Posterior vena cava (tissue), 2 donors: ENCODE data around the gene SLFN12L. TPM values are rescaled to one million over a fixed set of nuclear protein-coding genes. Genes with fewer than 3 reads are reported as not detected.
"Not testable (repeated sequence)": the region's sequence is repeated elsewhere in the genome, so short reads cannot be mapped to it uniquely, and the experiment has no call there.

Experiments used
- DNase-seq: peaks from one replicate; pipeline ENCODE4 v3.0.0-alpha.2; 2020; ENCODE audit warnings: low spot score
- intact Hi-C, 2 donors: fragments of 100-400 bp; cut with DNase I; formaldehyde crosslinking; loops; one replicate each; pipeline versions ENCODE4 v1.14.1 to v1.14.2; 2022 to 2023
- total RNA-seq, 2 donors: library from RNA; stranded (reverse); fragmentation: NEBNext Ultra II Directional; extraction: Animal tissue kit (Norgen Biotek cat#: 25700); gene quantifications; one replicate each; pipeline ENCODE4 v1.2.1, GENCODE V29; 2021
- donor health status: DM: yes; HTN: yes; CAD: no.
- donor health status: DM: yes; HTN: yes; CAD: no.

Gene SLFN12L
- total RNA-seq, 2 donors from 2014 or later, result 1.4 to 1.6 TPM

GRCh38 chr17:35546487-35546886 is 9.0 kb upstream of the SLFN12L start:
- intact Hi-C loops, result loop anchor here in 1 of 2 donors (10.0 kb wide), 1 partner anchor 382 kb away; no protein-coding TSS in a partner anchor
- no peak for DNase-seq

- intact Hi-C loops, result loop anchor here in 1 of 2 donors (10.0 kb wide), 1 partner anchor 380 kb away; no protein-coding TSS in a partner anchor
- no peak for DNase-seq
Observed at GRCh38 chr17:35545150-35545549, 7.7 kb upstream of the SLFN12L start.

GRCh38 chr17:35543856-35544255 is 6.4 kb upstream of the SLFN12L start:
- intact Hi-C loops, result loop anchor here in 1 of 2 donors (10.0 kb wide), 1 partner anchor 379 kb away; no protein-coding TSS in a partner anchor
- DNase-seq, result no peak

GRCh38 chr17:35542990-35543389 is 5.5 kb upstream of the SLFN12L start:
- no peak for DNase-seq
- intact Hi-C loops, result loop anchor here in 1 of 2 donors (10.0 kb wide), 1 partner anchor 378 kb away; no protein-coding TSS in a partner anchor

- intact Hi-C loops, result loop anchor here in 1 of 2 donors (10.0 kb wide), 1 partner anchor 377 kb away; no protein-coding TSS in a partner anchor
- DNase-seq, result no peak
Observed at GRCh38 chr17:35541434-35541833, 4.0 kb upstream of the SLFN12L start.

- DNase-seq, result no peak
- intact Hi-C loops, result loop anchor here in 1 of 2 donors (10.0 kb wide), 1 partner anchor 376 kb away; no protein-coding TSS in a partner anchor
Observed at GRCh38 chr17:35540589-35541404, 3.3 kb upstream of the SLFN12L start.

GRCh38 chr17:35539659-35540026 is 2.2 kb upstream of the SLFN12L start:
- intact Hi-C loops, result loop anchor here (2.0 to 10.0 kb wide), 3 partner anchors 227 to 375 kb away; no protein-coding TSS in a partner anchor
- DNase-seq, result no peak

- no peak for DNase-seq
- intact Hi-C loops, result loop anchor here in 1 of 2 donors (10.0 kb wide), 1 partner anchor 362 kb away; no protein-coding TSS in a partner anchor
Observed at GRCh38 chr17:35536664-35537171, 760 bp downstream of the SLFN12L start.

GRCh38 chr17:35535406-35535805 is 2.1 kb downstream of the SLFN12L start:
- DNase-seq, result not testable (repeated sequence)
- intact Hi-C loops, result loop anchor here in 1 of 2 donors (10.0 kb wide), 1 partner anchor 361 kb away; no protein-coding TSS in a partner anchor

- intact Hi-C loops, result loop anchor here (5.0 to 10.0 kb wide), 2 partner anchors 222 to 360 kb away; no protein-coding TSS in a partner anchor
- DNase-seq, result no peak
Observed at GRCh38 chr17:35534576-35535093, 2.8 kb downstream of the SLFN12L start.

GRCh38 chr17:35531160-35531559 is 6.3 kb downstream of the SLFN12L start:
- DNase-seq, result no peak
- intact Hi-C loops, result loop anchor here (5.0 to 10.0 kb wide), 2 partner anchors 219 to 356 kb away; no protein-coding TSS in a partner anchor

- intact Hi-C loops, result loop anchor here (5.0 to 10.0 kb wide), 2 partner anchors 218 to 355 kb away; no protein-coding TSS in a partner anchor
- no peak for DNase-seq
Observed at GRCh38 chr17:35529866-35530265, 7.6 kb downstream of the SLFN12L start.

GRCh38 chr17:35529326-35529725 is 8.2 kb downstream of the SLFN12L start:
- intact Hi-C loops, DNase-seq: not testable (repeated sequence)

GRCh38 chr17:35523296-35523695 is 14.2 kb downstream of the SLFN12L start:
- no peak for DNase-seq
- intact Hi-C loops, result no loop called here

- intact Hi-C loops, DNase-seq: not testable (repeated sequence)
Observed at GRCh38 chr17:35521654-35522256, 15.7 kb downstream of the SLFN12L start.

- intact Hi-C loops, result no loop called here
Observed at GRCh38 chr17:35521150-35521549, 16.3 kb downstream of the SLFN12L start.

GRCh38 chr17:35519906-35520442 is 17.5 kb downstream of the SLFN12L start:
- intact Hi-C loops, result no loop called here
- DNase-seq, result no peak

More at GRCh38 chr17:35521150-35521549, 16.3 kb downstream of the SLFN12L start:
- no peak for DNase-seq

- intact Hi-C loops, result no loop called here
- DNase-seq, result no peak
Observed at GRCh38 chr17:35519439-35519838, 18.0 kb downstream of the SLFN12L start.

- DNase-seq, intact Hi-C loops: not testable (repeated sequence)
Observed at GRCh38 chr17:35518431-35518830, 19.0 kb downstream of the SLFN12L start.
